K562 (cell line): ENCODE measurements around the gene BTG2. TPM values are rescaled to one million over a fixed set of nuclear protein-coding genes. Genes with fewer than 3 reads are reported as not detected.

Experiments used
- CCNT2 ChIP-seq: IDR thresholded peaks from 2 replicates; pipeline ENCODE4 v1.6.1; 2011; ENCODE audit warnings: borderline replicate concordance, low read depth, mild to moderate bottlenecking, moderate library complexity, mixed read lengths, low read length; ENCODE audit not compliant: insufficient read length; ENCODE audit errors: extremely low read depth
- CREB3 ChIP-seq: fragments of 450-650 bp; conservative IDR thresholded peaks from 2 replicates; pipeline ENCODE4 v1.6.1; 2016; ENCODE audit warnings: missing genetic modification characterization, low read depth, mild to moderate bottlenecking, missing compliant biosample characterization, moderate library complexity
- E2F5 ChIP-seq: sonication (generic); formaldehyde crosslinking; IDR thresholded peaks from 2 replicates; pipeline ENCODE4 v1.8.0; 2022; ENCODE audit warnings: mild to moderate bottlenecking, missing genetic modification reagents
- HSF4 ChIP-seq: fragments of 250-450 bp; sonication (Bioruptor Pico); IDR thresholded peaks from 2 replicates; pipeline ENCODE4 v2.1.2; 2022; ENCODE audit warnings: mild to moderate bottlenecking, moderate library complexity, borderline replicate concordance
- MECOM ChIP-seq: fragments of 250-450 bp; sonication (Bioruptor Pico); IDR thresholded peaks from 2 replicates; pipeline ENCODE4 v1.8.0; 2022; ENCODE audit warnings: inconsistent platforms
- MYC ChIP-seq, 2 experiments: fragments of 250-450 bp in 1 of 2; sonication (Bioruptor Pico) in 1 of 2; IDR thresholded peaks; 2 replicates each; pipeline versions ENCODE4 v1.5.1 to v1.6.1; 2012 to 2021; ENCODE audit warnings: low read depth in 2 of 2, borderline replicate concordance in 1 of 2, improper control_type of control experiment in 1 of 2, low read length in 1 of 2, mild to moderate bottlenecking in 1 of 2, moderate library complexity in 1 of 2
- NONO ChIP-seq, 2 experiments: fragments of 200-400 bp in 1 of 2; fragments of 450-650 bp in 1 of 2; formaldehyde crosslinking in 1 of 2; IDR thresholded peaks; 2 replicates each; pipeline ENCODE4 v1.6.1; 2017; ENCODE audit warnings: low read depth in 2 of 2, mild to moderate bottlenecking in 2 of 2, moderate library complexity in 2 of 2, low read length in 1 of 2
- SIN3A ChIP-seq, 2 experiments: fragments of 150-350 bp in 1 of 2; IDR thresholded peaks; 2 replicates each; pipeline ENCODE4 v1.6.1; 2011 to 2016; ENCODE audit warnings: borderline replicate concordance in 2 of 2, low read depth in 2 of 2, low read length in 2 of 2, mild to moderate bottlenecking in 2 of 2, moderate library complexity in 2 of 2; ENCODE audit not compliant: control insufficient read depth in 1 of 2
- SMAD2 ChIP-seq: fragments of 150-350 bp; IDR thresholded peaks from 2 replicates; pipeline ENCODE4 v1.6.1; 2014; ENCODE audit warnings: low read depth, mild to moderate bottlenecking, low read length
- XRCC4 ChIP-seq: IDR thresholded peaks from one replicate; pipeline ENCODE4 v1.6.1; 2011; ENCODE audit not compliant: insufficient read depth, insufficient read length; ENCODE audit errors: extremely low read depth
- ZNF778 ChIP-seq: fragments of 450-650 bp; formaldehyde crosslinking; IDR thresholded peaks from 2 replicates; pipeline ENCODE4 v1.4.0; 2020; ENCODE audit warnings: mild to moderate bottlenecking, moderate library complexity
- polyA plus RNA-seq, 8 experiments: library from polyadenylated mRNA; depleted of rRNA in 4 of 8; stranded (reverse) in 5 of 8; unstranded in 3 of 8; fragments of >200 nt; fragmentation: Nextera tagmentation in 2 of 8; fragmentation: Illumina TruSeq in 1 of 8; extraction: Ambion mirVana in 2 of 8; extraction: Trizol in 1 of 8; gene quantifications; 2 replicates each; pipeline versions ENCODE4 v1.2.1 to v1.2.3, GENCODE V29; 2011 to 2014; ENCODE audit warnings: inconsistent platforms in 1 of 8, missing spikeins in 1 of 8
- total RNA-seq, 7 experiments: library from RNA; depleted of rRNA in 6 of 7; stranded (reverse); fragments of >200 nt in 6 of 7; fragmentation: Illumina TruSeq in 2 of 7; extraction: Trizol in 2 of 7; gene quantifications; 2 replicates each; pipeline versions ENCODE4 v1.2.1 to v1.2.3, GENCODE V29; 2011 to 2021; ENCODE audit warnings: low replicate concordance in 1 of 7
- TF ChIP-seq, protein P1 (sequence below): fragments of 450-650 bp; IDR thresholded peaks from 2 replicates; pipeline ENCODE4 v1.6.1; 2018; ENCODE audit not compliant: partially characterized antibody
- TF ChIP-seq, protein P2 (sequence below), 2 experiments: IDR thresholded peaks; 2 replicates each; pipeline ENCODE4 v1.6.1; 2011; ENCODE audit warnings: borderline replicate concordance in 1 of 2, control low read depth in 1 of 2, low read depth in 1 of 2, low read length in 1 of 2, mild to moderate bottlenecking in 1 of 2, mixed read lengths in 1 of 2, moderate library complexity in 1 of 2; ENCODE audit not compliant: insufficient read depth in 1 of 2, insufficient read length in 1 of 2, poor library complexity in 1 of 2, severe bottlenecking in 1 of 2; ENCODE audit errors: extremely low read depth in 1 of 2

Gene BTG2
- total and polyA plus RNA-seq, 9 of the 15 experiments (the other 6 are each of a cell fraction or from before 2014, with no cell fraction given) = 2.3 to 41.9 (median 8.7) TPM

DNA sequence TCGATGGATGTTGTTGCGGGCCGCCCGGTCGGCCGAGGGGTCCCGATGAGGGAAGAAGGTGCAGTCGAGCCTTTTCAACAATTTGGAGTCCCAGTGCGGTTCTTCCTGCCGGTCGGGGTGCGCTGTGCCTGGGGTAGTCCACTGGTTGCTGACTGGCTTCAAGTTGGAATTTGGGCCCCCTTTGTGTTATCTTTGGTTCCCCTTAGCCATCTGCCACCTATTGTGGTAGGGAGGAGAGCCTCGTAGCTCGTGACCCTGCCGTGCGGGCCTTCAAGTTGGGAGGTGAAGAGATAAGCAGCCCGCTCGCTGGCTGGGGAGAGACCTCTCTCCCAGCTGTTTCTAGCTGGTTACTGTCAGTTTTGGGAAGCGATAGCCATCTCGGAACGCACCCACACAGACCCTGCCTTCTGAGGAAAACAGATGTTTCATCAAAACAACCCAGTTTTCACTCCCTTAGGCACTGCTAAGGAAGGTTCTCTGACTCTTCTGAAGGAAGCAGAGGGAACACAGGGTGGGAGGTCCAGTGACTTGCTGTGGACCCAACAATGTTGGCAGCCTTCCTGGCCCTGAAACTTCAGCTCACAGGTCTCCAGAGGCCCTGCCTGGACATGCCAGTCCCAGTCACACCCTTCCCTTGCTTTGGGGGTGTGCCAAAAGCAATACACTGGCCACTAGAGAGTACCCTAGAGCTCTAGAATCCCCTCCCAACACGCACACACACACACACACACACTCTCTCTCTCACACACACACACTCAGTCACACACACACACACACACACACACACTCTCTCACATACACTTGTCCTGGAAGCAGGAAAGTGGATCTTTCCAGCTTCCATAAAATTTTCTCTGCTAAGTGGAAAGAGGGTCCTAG is 1.0 kb downstream of the BTG2 start (continued):
- TF ChIP-seq ZNF778 (CRISPR knock-in tag) = no peak
- TF ChIP-seq XRCC4 = no peak
- peak; percentile 60 for TF ChIP-seq CCNT2
- 0 out of 2 replicates have a peak, but pooled peaks have one; percentile 5 for TF ChIP-seq MECOM (CRISPR knock-in tag)
- TF ChIP-seq SIN3A (IDR thresholded peaks at IDR 0.05; ENCODE audit: borderline replicate concordance in 2 of 2, control insufficient read depth in 1 of 2, low read depth in 2 of 2, low read length in 2 of 2) = peak in 1 of 2 experiments; percentile 97; a peak in 2 of 4 replicates
- TF ChIP-seq E2F5 (CRISPR knock-in tag) = no peak
- TF ChIP-seq, protein P1, sequence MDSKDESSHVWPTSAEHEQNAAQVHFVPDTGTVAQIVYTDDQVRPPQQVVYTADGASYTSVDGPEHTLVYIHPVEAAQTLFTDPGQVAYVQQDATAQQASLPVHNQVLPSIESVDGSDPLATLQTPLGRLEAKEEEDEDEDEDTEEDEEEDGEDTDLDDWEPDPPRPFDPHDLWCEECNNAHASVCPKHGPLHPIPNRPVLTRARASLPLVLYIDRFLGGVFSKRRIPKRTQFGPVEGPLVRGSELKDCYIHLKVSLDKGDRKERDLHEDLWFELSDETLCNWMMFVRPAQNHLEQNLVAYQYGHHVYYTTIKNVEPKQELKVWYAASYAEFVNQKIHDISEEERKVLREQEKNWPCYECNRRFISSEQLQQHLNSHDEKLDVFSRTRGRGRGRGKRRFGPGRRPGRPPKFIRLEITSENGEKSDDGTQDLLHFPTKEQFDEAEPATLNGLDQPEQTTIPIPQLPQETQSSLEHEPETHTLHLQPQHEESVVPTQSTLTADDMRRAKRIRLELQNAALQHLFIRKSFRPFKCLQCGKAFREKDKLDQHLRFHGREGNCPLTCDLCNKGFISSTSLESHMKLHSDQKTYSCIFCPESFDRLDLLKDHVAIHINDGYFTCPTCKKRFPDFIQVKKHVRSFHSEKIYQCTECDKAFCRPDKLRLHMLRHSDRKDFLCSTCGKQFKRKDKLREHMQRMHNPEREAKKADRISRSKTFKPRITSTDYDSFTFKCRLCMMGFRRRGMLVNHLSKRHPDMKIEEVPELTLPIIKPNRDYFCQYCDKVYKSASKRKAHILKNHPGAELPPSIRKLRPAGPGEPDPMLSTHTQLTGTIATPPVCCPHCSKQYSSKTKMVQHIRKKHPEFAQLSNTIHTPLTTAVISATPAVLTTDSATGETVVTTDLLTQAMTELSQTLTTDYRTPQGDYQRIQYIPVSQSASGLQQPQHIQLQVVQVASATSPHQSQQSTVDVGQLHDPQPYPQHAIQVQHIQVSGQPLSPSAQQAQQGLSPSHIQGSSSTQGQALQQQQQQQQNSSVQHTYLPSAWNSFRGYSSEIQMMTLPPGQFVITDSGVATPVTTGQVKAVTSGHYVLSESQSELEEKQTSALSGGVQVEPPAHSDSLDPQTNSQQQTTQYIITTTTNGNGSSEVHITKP = no peak
- TF ChIP-seq, protein P2, sequence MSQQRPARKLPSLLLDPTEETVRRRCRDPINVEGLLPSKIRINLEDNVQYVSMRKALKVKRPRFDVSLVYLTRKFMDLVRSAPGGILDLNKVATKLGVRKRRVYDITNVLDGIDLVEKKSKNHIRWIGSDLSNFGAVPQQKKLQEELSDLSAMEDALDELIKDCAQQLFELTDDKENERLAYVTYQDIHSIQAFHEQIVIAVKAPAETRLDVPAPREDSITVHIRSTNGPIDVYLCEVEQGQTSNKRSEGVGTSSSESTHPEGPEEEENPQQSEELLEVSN (IDR thresholded peaks at IDR 0.05; ENCODE audit: borderline replicate concordance in 1 of 2, extremely low read depth in 1 of 2, insufficient read depth in 1 of 2, insufficient read length in 1 of 2, low read depth in 1 of 2, low read length in 1 of 2, poor library complexity in 1 of 2, severe bottlenecking in 1 of 2) = peak; percentile 66 to 83
- TF ChIP-seq HSF4 = no peak
- TF ChIP-seq CREB3 = no peak
- TF ChIP-seq SMAD2 = no peak
- peak; percentile 72 for TF ChIP-seq MYC (IDR thresholded peaks at IDR 0.05; ENCODE audit: low read depth, low read length)
- TF ChIP-seq MYC (CRISPR knock-in tag; IDR thresholded peaks at IDR 0.05; ENCODE audit: borderline replicate concordance, low read depth) = no peak
- 0 out of 4 replicates have a peak, but pooled peaks of 1 of the 2 experiments have one; percentile 9 for TF ChIP-seq NONO (IDR thresholded peaks at IDR 0.05; ENCODE audit: low read depth in 2 of 2, low read length in 1 of 2)
